ENCODE data around the gene DDX54. TPM values are rescaled to one million over a fixed set of nuclear protein-coding genes. Genes with fewer than 3 reads are reported as not detected.

The DDX54 gene
- total RNA-seq, 1 experiment from 2014 or later = 101 TPM

GRCh38 chr12:113204804-113205203 lies 19.5 kb upstream of the DDX54 start:
- Histone ChIP-seq H3K4me3 (ENCODE audit: low read depth in 2 of 2, low read length in 2 of 2) (no peak overlapping the region), H3K27ac (ENCODE audit: low read length) (no peak overlapping the region), H3K36me3 (ENCODE audit: control insufficient read depth, insufficient read depth, low read length) (no peaks in the 10 kb centered on the region), H3K27me3 (ENCODE audit: control insufficient read depth, insufficient read depth, low read length) (no peaks in the 10 kb centered on the region), H3K9me3 (ENCODE audit: control insufficient read depth, insufficient read depth, low read depth, low read length) (no peaks in the 10 kb centered on the region), H3K4me1 (ENCODE audit: control insufficient read depth, insufficient read depth, low read length) (no peaks in the 10 kb centered on the region)
- ATAC-seq (no peak), DNase-seq (ENCODE audit: low read depth, low spot score) (no peak)
- BruUV-seq (replicated peaks) = no TSS peak
- intact Hi-C loops (cut with micrococcal nuclease; ENCODE audit: unreplicated experiment) (no loop called here), in situ Hi-C loops (cut with HindIII; ENCODE audit: low pct_unique_long_range_greater_than_20kb, low sequenced_read_pairs) (no loop called here)
- TF ChIP-seq REST (IDR thresholded peaks at IDR 0.05; ENCODE audit: insufficient read depth in 1 of 2, low read depth in 2 of 2, low read length in 1 of 2) (no peak), TCF7L2 (IDR thresholded peaks at IDR 0.05; ENCODE audit: low read depth, low read length) (no peak), CTCF (IDR thresholded peaks at IDR 0.05) (no peak), POLR2AphosphoS5 (IDR thresholded peaks at IDR 0.05; ENCODE audit: low read depth, low read length) (no peak), SIN3A (IDR thresholded peaks at IDR 0.05; ENCODE audit: borderline replicate concordance, insufficient read depth, low read depth, low read length) (no peak)
- ChIA-PET CTCF (no interaction called here), POLR2A (no interaction called here)

GRCh38 chr12:113203852-113204760 lies 18.8 kb upstream of the DDX54 start:
- intact Hi-C loops (cut with micrococcal nuclease; ENCODE audit: unreplicated experiment) (no loop called here), in situ Hi-C loops (cut with HindIII; ENCODE audit: low pct_unique_long_range_greater_than_20kb, low sequenced_read_pairs) (no loop called here)
- TF ChIP-seq TCF7L2 (IDR thresholded peaks at IDR 0.05; ENCODE audit: low read depth, low read length) = no peak
- Histone ChIP-seq H3K27ac (ENCODE audit: low read length) (no peak overlapping the region), H3K4me1 (ENCODE audit: control insufficient read depth, insufficient read depth, low read length) (no peaks in the 10 kb centered on the region), H3K27me3 (ENCODE audit: control insufficient read depth, insufficient read depth, low read length) (no peaks in the 10 kb centered on the region), H3K4me3 (ENCODE audit: low read depth in 2 of 2, low read length in 2 of 2) (no peak overlapping the region), H3K9me3 (ENCODE audit: control insufficient read depth, insufficient read depth, low read depth, low read length) (no peaks in the 10 kb centered on the region), H3K36me3 (ENCODE audit: control insufficient read depth, insufficient read depth, low read length) (no peaks in the 10 kb centered on the region)
- ATAC-seq = no peak
- no peak for DNase-seq (ENCODE audit: low read depth, low spot score)
- no TSS peak for BruUV-seq (replicated peaks)
- ChIA-PET CTCF (interaction anchor here (0.6 kb wide), 1 partner anchor 45 kb away, joined by 4 read pairs; no protein-coding TSS in a partner anchor), POLR2A (no interaction called here)
